Keratinocyte (primary cell): Measurements from ENCODE around the gene SNX30. TPM values are rescaled to one million over a fixed set of nuclear protein-coding genes. Genes with fewer than 3 reads are reported as not detected.

ENCODE experiments used
- DNase-seq: peaks from one replicate; pipeline ENCODE4 v3.0.0-alpha.2; 2011; ENCODE audit warnings: low read depth, missing footprints, low spot score
- FAIRE-seq: peaks from 2 replicates; lab custom pipeline; 2011; peaks lifted over from hg19 to GRCh38; lab: Jason Lieb, UNC
- H2AFZ ChIP-seq: 2 replicates; pipeline ENCODE4 v1.6.0; 2012; ENCODE audit warnings: low read length, control low read depth, inconsistent platforms; ENCODE audit not compliant: control insufficient read depth
- H3K27ac ChIP-seq: 2 replicates; pipeline ENCODE4 v1.5.1; 2011; ENCODE audit warnings: low read length; ENCODE audit not compliant: control insufficient read depth, insufficient read depth
- H3K27me3 ChIP-seq: 3 replicates; pipeline ENCODE4 v1.6.0; 2011; ENCODE audit warnings: low read length; ENCODE audit not compliant: control insufficient read depth, insufficient read depth; ENCODE audit errors: extremely low read depth
- H3K36me3 ChIP-seq, 2 experiments: 2 replicates in 1 of 2; 3 replicates in 1 of 2; pipeline ENCODE4 v1.5.1; 2011; ENCODE audit warnings: low read length in 2 of 2, mild to moderate bottlenecking in 1 of 2; ENCODE audit not compliant: control insufficient read depth in 2 of 2, insufficient read depth in 2 of 2; ENCODE audit errors: extremely low read depth in 1 of 2
- H3K4me1 ChIP-seq: 3 replicates; pipeline ENCODE4 v1.5.1; 2011; ENCODE audit warnings: low read length; ENCODE audit not compliant: control insufficient read depth, insufficient read depth; ENCODE audit errors: extremely low read depth
- H3K4me2 ChIP-seq: 3 replicates; pipeline ENCODE4 v1.6.0; 2011; ENCODE audit warnings: low read depth, low read length; ENCODE audit not compliant: control insufficient read depth, insufficient read depth; ENCODE audit errors: extremely low read depth
- H3K4me3 ChIP-seq, 3 experiments: fragments of 200-600 bp in 1 of 3; sonication (generic) in 1 of 3; 2 replicates in 2 of 3; 3 replicates in 1 of 3; pipeline ENCODE4 v1.5.1; 2011 to 2016; ENCODE audit warnings: low read length in 3 of 3, mild to moderate bottlenecking in 3 of 3, control low read depth in 2 of 3, inconsistent platforms in 1 of 3, low read depth in 1 of 3, mixed read lengths in 1 of 3, mixed run types in 1 of 3, moderate library complexity in 1 of 3; ENCODE audit not compliant: control insufficient read depth in 2 of 3, insufficient read depth in 2 of 3; ENCODE audit errors: extremely low read depth in 1 of 3
- H3K79me2 ChIP-seq: 2 replicates; pipeline ENCODE4 v1.6.0; 2012; ENCODE audit warnings: low read length; ENCODE audit not compliant: control insufficient read depth, insufficient read depth
- H3K9ac ChIP-seq: 3 replicates; pipeline ENCODE4 v1.6.0; 2011; ENCODE audit warnings: low read length; ENCODE audit not compliant: control insufficient read depth, insufficient read depth; ENCODE audit errors: extremely low read depth
- H3K9me1 ChIP-seq: 3 replicates; pipeline ENCODE4 v1.6.0; 2011; ENCODE audit warnings: low read length; ENCODE audit not compliant: control insufficient read depth, insufficient read depth; ENCODE audit errors: extremely low read depth
- H3K9me3 ChIP-seq: 2 replicates; pipeline ENCODE4 v1.5.1; 2012; ENCODE audit warnings: low read depth, low read length; ENCODE audit not compliant: control insufficient read depth
- H4K20me1 ChIP-seq: 3 replicates; pipeline ENCODE4 v1.6.0; 2011; ENCODE audit warnings: low read length; ENCODE audit not compliant: control insufficient read depth, insufficient read depth; ENCODE audit errors: extremely low read depth
- CTCF ChIP-seq, 3 experiments: IDR thresholded peaks in 1 of 3; conservative IDR thresholded peaks in 1 of 3; optimal IDR thresholded peaks in 1 of 3; 2 replicates in 2 of 3; 3 replicates in 1 of 3; pipeline versions ENCODE3 to v1.5.1; 2011; ENCODE audit warnings: low read length in 3 of 3, mild to moderate bottlenecking in 3 of 3, moderate library complexity in 2 of 3, control low read depth in 1 of 3, inconsistent platforms in 1 of 3; ENCODE audit not compliant: insufficient read depth in 2 of 3; ENCODE audit errors: extremely low read depth in 1 of 3
- EZH2 ChIP-seq: IDR thresholded peaks from one replicate; pipeline ENCODE4 v1.6.1; 2012; ENCODE audit warnings: inconsistent platforms, mild to moderate bottlenecking, low read length, moderate library complexity
- dilution Hi-C: fragments of 300-500 bp; cut with MboI; formaldehyde crosslinking; loops from one replicate; pipeline ENCODE4 v1.7.0; 2020; ENCODE audit warnings: low sequenced_read_pairs; ENCODE audit not compliant: extremely low pct_ligation_motif_present
- polyA plus RNA-seq, 5 experiments: library from polyadenylated mRNA; depleted of rRNA in 3 of 5; stranded (reverse) in 3 of 5; stranded (forward) in 1 of 5; unstranded in 1 of 5; fragments of >200 nt; gene quantifications; 1 replicate in 1 of 5; 2 replicates in 3 of 5; 3 replicates in 1 of 5; pipeline versions ENCODE4 v1.2.1 to v1.2.3, GENCODE V29; 2011 to 2012; ENCODE audit warnings: missing spikeins in 2 of 5, low read depth in 1 of 5, low replicate concordance in 1 of 5

Gene SNX30
- polyA plus RNA-seq, 1 donor (not counting 4 experiments of a cell fraction or from before 2014, with no cell fraction given), result 9.0 TPM

GRCh38 chr9:112785986-112786385 is 35.4 kb downstream of the SNX30 start:
- Histone ChIP-seq H3K27me3 (no peaks in the 10 kb centered on the region), H3K4me1 (peaks cover 11% of the 10 kb centered on the region), H3K79me2 (peaks cover 21% of the 10 kb centered on the region), H3K9me1 (no peaks in the 10 kb centered on the region), H2AFZ (no peak overlapping the region), H3K9me3 (no peaks in the 10 kb centered on the region), H3K27ac (no peak overlapping the region), H3K9ac (no peak overlapping the region), H3K36me3 (no peaks in the 10 kb centered on the region), H3K4me2 (no peak overlapping the region), H4K20me1 (peaks cover 3% of the 10 kb centered on the region), H3K4me3 (no peak overlapping the region)
- dilution Hi-C loops, result no loop called here
- no peak for TF ChIP-seq CTCF (optimal IDR thresholded peaks at IDR 0.05 in 1 of 3, IDR thresholded peaks at IDR 0.05 in 1 of 3, conservative IDR thresholded peaks at IDR 0.05 in 1 of 3; ENCODE audit: extremely low read depth in 1 of 3, insufficient read depth in 2 of 3, low read length in 3 of 3)
- TF ChIP-seq EZH2, result no peak
- no peak for DNase-seq
- FAIRE-seq, result no peak

GRCh38 chr9:112786829-112787520 is 36.4 kb downstream of the SNX30 start:
- dilution Hi-C loops, result no loop called here
- peaks cover 11% of the 10 kb centered on the region for H3K4me1 ChIP-seq
- FAIRE-seq (no peak), DNase-seq (no peak)
- H3K9me3 ChIP-seq, result no peaks in the 10 kb centered on the region
- H4K20me1 ChIP-seq, result peaks cover 3% of the 10 kb centered on the region
- H2AFZ ChIP-seq, result no peak overlapping the region
- no peaks in the 10 kb centered on the region for H3K9me1 ChIP-seq
- H3K27me3 ChIP-seq, result no peaks in the 10 kb centered on the region
- H3K27ac ChIP-seq, result no peak overlapping the region
- no peak overlapping the region for H3K4me2 ChIP-seq
- H3K9ac ChIP-seq, result no peak overlapping the region
- peaks cover 21% of the 10 kb centered on the region for H3K79me2 ChIP-seq
- H3K36me3 ChIP-seq, result no peaks in the 10 kb centered on the region
- H3K4me3 ChIP-seq, result no peak overlapping the region
- TF ChIP-seq EZH2 (no peak), CTCF (optimal IDR thresholded peaks at IDR 0.05 in 1 of 3, IDR thresholded peaks at IDR 0.05 in 1 of 3, conservative IDR thresholded peaks at IDR 0.05 in 1 of 3; ENCODE audit: extremely low read depth in 1 of 3, insufficient read depth in 2 of 3, low read length in 3 of 3) (no peak)
